ENCODE measurements around the gene TIMM29.
"Not testable (repeated sequence)": the region's sequence is repeated elsewhere in the genome, so short reads cannot be mapped to it uniquely, and the experiment has no call there.

The TIMM29 gene

DNA sequence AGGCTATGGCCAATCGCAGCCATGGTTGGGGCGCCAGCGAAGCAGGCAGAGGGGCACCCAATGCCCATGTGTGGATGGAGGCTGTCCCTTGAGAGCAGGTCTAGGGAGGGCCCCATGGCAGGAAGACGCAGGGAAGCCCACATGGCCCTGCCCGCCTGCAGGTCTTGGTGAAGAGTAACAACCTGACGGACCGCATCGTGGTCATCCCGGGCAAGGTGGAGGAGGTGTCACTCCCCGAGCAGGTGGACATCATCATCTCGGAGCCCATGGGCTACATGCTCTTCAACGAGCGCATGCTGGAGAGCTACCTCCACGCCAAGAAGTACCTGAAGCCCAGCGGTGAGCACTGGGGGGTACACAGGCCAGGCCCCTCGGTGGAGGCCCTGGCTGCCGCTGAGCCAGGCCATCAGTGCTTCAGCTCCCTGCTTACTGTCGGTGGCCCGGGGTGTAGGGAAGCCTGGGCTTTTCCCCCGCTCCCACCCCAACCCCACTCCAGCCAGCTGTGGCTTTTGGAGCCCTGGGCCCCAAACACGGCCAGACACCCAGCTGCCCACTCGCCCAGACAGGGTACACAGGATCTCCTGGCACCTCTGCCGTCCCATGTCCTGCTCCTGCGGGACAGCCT is 14.8 kb upstream of the TIMM29 start:
- DNase-seq: peak; percentile 47

GRCh38 chr19:10915130-10916091 is 13.2 kb upstream of the TIMM29 start:
- DNase-seq: peak; percentile 56

DNA sequence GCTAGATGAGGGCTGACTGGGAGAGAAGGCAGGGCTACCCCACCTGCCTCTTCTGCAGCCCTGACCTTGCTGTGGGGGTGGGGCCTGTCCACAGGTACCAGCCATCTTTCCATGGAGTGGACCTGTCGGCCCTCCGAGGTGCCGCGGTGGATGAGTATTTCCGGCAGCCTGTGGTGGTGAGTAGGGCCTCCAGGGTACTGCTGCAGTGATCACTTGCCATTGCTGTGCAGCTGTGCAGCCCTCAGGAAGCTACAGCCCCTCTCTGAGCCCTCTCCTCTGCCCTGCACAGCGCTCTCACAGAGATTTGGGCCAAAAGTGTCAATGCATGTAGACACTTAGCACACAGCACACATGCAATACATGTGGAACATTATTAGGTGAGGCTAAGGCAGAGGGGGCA is 12.0 kb upstream of the TIMM29 start:
- DNase-seq: no peak

GRCh38 chr19:10918359-10918758 is 10.3 kb upstream of the TIMM29 start:
- no peak for DNase-seq

DNA sequence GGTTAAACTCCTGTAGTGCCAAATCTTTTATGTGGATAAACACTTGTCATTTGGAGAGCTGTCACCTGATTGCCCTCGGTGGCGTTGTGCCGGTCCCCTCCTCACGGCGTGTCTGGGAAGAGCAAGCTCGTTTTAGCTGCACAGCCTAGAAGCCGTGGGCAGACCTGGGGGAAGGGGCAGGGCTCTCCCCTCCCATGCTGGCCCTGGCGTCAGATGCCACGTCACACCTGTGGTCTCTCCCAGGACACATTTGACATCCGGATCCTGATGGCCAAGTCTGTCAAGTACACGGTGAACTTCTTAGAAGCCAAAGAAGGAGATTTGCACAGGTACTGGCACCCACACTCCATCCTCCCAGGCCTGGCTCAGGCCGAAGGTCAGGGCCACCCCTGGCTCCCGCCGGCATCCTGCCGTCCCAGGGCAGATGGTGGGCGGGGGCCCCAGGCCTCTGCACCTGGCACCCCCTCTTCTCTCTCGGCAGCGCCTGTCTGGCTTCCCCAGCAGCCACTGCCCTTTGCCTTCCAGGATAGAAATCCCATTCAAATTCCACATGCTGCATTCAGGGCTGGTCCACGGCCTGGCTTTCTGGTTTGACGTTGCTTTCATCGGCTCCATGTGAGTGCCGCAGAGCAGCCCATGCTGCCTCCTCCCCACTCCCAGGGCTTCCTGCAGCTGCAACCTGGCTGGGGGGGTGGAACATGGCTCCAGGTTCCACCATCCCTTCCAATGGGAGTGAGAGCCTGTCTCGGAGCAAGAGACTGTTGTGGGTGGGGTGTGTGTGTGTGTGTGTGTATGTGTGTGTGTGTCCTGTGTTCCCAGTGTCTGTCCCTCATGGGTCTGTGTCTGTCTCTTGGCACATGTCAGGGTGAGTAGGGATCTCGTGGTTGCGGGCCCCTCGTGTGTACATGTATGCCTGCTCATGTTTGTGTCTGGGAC is 9.0 kb upstream of the TIMM29 start:
- DNase-seq: no peak

GRCh38 chr19:10920288-10920655 is 8.3 kb upstream of the TIMM29 start:
- no peak for DNase-seq

GRCh38 chr19:10920781-10921180 is 7.8 kb upstream of the TIMM29 start:
- DNase-seq: no peak

GRCh38 chr19:10921199-10921909 is 7.3 kb upstream of the TIMM29 start:
- no peak for DNase-seq

DNA sequence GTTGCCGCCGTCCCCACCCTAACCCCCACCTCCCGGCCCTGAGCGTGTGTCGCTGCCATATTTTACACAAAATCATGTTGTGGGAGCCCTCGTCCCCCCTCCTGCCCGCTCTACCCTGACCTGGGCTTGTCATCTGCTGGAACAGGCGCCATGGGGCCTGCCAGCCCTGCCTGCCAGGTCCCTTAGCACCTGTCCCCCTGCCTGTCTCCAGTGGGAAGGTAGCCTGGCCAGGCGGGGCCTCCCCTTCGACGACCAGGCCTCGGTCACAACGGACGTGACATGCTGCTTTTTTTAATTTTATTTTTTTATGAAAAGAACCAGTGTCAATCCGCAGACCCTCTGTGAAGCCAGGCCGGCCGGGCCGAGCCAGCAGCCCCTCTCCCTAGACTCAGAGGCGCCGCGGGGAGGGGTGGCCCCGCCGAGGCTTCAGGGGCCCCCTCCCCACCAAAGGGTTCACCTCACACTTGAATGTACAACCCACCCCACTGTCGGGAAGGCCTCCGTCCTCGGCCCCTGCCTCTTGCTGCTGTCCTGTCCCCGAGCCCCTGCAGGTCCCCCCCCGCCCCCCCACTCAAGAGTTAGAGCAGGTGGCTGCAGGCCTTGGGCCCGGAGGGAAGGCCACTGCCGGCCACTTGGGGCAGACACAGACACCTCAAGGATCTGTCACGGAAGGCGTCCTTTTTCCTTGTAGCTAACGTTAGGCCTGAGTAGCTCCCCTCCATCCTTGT is 6.5 kb upstream of the TIMM29 start:
- no peak for DNase-seq

- no peak for DNase-seq
Measured at GRCh38 chr19:10922638-10923014, 6.0 kb upstream of the TIMM29 start.

DNA sequence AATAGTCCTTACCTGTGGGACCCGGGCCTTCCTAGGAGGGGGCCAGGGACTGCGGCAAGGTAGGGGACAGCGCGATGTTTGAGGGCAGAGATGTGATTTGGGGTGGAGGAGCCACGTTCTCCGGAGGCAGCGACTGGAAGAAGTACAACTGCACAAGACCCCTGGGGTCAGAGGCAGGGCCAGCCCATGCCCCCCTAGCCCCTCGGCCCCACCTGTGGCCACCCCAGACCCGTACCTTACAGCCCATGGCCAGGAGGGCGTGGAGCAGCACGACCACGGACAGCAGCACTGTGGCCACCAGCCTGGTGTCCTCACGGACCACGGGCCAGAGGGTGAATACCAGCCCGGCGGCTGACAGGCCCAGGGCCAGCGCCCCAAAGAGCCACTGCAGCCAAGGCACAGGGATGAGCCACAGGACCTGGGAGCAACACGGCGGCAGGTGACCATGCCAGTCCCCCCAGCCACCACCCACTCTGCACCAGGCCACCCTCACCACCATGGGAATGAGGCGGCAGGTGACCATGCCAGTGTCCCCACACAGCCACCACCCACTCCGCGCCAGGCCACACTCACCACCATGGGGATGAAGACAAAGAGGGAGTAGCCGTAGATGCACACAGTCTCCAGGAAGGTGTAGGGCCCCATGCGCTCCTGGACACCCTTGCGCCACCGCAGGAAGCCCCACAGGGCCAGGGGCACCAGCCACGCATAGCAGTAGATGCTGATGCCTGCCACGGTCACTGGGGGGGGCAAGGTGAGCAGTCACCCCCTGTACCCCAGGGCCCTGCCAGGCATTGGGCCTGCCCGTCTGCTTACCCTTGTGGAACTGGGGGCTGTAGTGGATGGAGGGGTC is 5.1 kb upstream of the TIMM29 start:
- no peak for DNase-seq

- DNase-seq: no peak
Measured at GRCh38 chr19:10924597-10924996, 4.0 kb upstream of the TIMM29 start.

DNA sequence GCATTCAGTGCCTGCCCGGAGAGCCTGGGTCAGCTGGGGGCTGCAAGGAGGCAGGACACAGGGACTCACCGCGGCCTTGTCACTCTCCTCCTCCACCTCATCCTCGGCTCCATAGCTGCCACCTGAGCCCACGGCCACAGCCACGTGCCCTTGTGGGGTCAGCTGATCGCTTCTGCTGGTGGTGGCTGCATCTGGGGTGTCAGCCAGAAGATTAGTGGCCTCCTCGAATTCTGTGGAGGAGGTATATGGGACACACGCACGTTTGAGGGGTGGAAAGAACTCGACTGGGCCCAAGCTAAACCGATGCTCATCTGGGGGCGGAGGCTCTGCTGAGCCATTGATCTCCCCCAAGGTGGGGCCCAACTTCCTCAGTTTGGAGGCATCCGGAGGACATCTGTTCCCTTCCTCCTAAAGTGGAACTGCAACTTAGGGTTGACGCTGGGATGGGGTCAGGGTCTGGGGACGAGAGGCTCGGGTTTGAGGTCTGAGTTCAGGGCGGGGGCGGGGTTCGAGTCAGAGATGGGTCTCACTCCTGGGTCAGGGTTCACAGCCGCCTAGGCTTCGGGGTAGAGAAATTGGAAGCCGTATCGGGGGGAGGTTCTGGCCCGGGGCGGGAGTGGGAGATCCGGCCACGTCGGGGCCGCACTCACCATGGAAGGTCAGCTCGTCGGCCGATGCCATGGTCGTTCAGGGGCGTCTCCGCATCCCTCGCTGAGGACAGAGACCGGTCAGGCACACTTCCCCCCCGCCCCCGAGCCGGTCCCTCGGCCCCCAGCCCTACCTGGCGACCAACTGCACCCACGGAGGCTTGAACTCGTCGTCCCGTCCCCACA is 665 bp upstream of the TIMM29 start:
- no peak for DNase-seq

- peak; percentile 59 for DNase-seq
Measured at GRCh38 chr19:10929402-10929794, 787 bp downstream of the TIMM29 start.

- DNase-seq: no peak
Measured at GRCh38 chr19:10935371-10936059, 6.9 kb downstream of the TIMM29 start.

- peak; percentile 83 for DNase-seq
Measured at GRCh38 chr19:10936661-10937084, 8.1 kb downstream of the TIMM29 start.

DNA sequence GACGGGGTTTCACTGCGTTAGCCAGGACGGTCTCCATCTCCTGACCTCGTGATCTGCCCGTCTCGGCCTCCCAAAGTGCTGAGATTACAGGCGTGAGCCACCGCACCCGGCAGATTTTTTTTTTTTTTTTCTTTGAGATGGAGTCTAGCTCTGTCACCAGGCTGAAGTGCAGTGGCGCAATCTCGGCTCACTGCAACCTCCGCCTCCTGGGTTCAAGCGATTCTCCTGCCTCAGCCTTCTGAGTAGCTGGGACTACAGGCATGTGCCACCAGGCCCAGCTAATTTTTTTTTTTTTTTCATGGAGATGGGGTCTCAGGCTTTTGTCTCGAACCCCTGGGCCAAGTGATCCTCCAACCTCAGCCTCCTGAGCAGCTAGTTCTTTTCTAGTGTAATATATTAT is 13.0 kb downstream of the TIMM29 start:
- not testable (repeated sequence) for DNase-seq

GRCh38 chr19:10943412-10943811 is 14.8 kb downstream of the TIMM29 start:
- not testable (repeated sequence) for DNase-seq

DNA sequence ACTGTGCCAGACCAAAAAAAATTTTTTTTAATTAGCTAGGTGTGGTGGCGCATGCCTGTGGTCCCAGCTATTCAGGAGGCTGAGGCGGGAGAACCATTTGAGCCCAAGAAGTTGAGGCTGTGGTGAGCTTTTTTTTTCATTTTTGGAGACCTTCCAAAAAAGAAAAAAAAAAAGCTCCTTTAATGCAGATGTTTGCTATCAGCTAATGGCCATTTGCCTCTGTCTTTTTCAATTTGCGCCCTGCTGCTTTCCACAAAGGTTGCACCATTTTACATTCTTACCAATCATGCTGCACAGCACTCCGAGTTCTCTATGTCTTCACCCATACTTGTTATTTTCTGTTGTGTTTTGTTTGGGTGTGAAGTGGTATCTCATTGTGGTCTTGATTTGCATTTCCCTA is 16.7 kb downstream of the TIMM29 start:
- no peak for DNase-seq

All from islet precursor cell (in vitro differentiated cells).